ENCODE results near the gene TTYH3.

DNA sequence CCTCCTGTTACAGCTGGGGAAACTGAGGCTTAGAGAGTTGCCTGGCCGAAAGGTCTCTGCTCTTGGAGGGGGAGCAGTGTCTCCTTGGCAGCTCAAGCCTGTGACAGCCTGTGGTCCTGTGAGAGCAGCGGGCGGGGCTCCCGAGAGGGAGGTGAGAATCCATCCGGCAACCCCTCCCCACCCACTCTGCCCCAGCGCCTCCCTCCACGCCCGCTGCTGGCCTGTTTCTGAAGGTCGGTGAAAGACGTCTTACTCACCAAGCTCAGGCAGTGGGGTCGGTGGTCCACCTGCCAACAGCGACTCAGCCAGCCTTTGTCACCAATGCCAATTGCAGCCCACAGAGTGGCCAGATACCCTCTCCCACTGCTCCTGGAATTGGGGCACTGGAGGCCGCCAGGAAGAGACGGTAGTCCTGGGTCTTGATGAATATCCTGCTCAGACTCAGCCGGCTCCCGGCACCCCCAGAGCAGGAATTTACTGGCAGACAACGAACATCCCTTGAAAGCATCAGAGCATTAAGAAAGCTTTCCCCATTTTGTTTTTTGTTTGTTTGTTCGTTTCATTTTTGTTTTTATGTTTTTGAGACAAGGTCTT lies 7.4 kb upstream of the TTYH3 start:
- no peak for TF ChIP-seq PKNOX1 (IDR thresholded peaks at IDR 0.05)
- TF ChIP-seq FOXM1 (IDR thresholded peaks at IDR 0.05; ENCODE audit: borderline replicate concordance) = no peak
- no peak for TF ChIP-seq CTBP1 (IDR thresholded peaks at IDR 0.05; ENCODE audit: borderline replicate concordance)
- TF ChIP-seq BHLHE40 (IDR thresholded peaks at IDR 0.05; ENCODE audit: borderline replicate concordance) = no peak
- no peak for TF ChIP-seq SP1 (IDR thresholded peaks at IDR 0.05)
- no peak for TF ChIP-seq ZNF384 (IDR thresholded peaks at IDR 0.05)
- no peak for TF ChIP-seq ELF4 (IDR thresholded peaks at IDR 0.05)
- no peak for TF ChIP-seq ARNT (IDR thresholded peaks at IDR 0.05)

All from HEK293T (cell line).